ENCODE measurements around the gene ITPKC.
"Not testable (repeated sequence)": the region's sequence is repeated elsewhere in the genome, so short reads cannot be mapped to it uniquely, and the experiment has no call there.

DNA sequence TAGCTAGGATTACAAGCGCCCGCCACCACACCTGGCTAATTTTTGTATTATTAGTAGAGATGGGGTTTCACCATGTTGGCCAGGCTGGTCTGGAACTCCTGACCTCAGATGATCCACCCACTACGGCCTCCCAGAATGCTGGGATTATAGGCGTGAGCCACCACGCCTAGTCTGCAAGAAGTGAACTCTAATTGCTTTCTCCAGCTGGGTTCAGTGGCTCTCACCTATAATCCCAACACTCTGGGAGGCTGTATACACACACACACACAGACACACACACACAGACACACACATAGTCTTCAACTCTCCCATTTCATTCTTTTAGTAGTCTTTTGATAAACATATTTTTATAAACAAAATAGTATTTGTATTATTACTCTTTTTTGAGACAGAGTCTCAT is 13.2 kb downstream of the ITPKC start:
- TF ChIP-seq, protein P1, sequence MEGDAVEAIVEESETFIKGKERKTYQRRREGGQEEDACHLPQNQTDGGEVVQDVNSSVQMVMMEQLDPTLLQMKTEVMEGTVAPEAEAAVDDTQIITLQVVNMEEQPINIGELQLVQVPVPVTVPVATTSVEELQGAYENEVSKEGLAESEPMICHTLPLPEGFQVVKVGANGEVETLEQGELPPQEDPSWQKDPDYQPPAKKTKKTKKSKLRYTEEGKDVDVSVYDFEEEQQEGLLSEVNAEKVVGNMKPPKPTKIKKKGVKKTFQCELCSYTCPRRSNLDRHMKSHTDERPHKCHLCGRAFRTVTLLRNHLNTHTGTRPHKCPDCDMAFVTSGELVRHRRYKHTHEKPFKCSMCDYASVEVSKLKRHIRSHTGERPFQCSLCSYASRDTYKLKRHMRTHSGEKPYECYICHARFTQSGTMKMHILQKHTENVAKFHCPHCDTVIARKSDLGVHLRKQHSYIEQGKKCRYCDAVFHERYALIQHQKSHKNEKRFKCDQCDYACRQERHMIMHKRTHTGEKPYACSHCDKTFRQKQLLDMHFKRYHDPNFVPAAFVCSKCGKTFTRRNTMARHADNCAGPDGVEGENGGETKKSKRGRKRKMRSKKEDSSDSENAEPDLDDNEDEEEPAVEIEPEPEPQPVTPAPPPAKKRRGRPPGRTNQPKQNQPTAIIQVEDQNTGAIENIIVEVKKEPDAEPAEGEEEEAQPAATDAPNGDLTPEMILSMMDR (IDR thresholded peaks at IDR 0.05; ENCODE audit: borderline replicate concordance, extremely low read depth, low read length, poor library complexity, severe bottlenecking) = not testable (repeated sequence)
- TF ChIP-seq EZH2 (IDR thresholded peaks at IDR 0.05; ENCODE audit: borderline replicate concordance, low read depth, low read length, severe bottlenecking) = not testable (repeated sequence)
